ENCODE results near the gene AHCYL1.
A peak's percentile ranks its signal among the peaks of the same experiment; 100 is the strongest.

Gene AHCYL1

GRCh38 chr1:109959974-109960744, 24.4 kb upstream of the AHCYL1 start:
- Histone ChIP-seq H3K36me3 (ENCODE audit: insufficient read depth, insufficient read length, low read length) (no peaks in the 10 kb centered on the region), H3K27me3 (ENCODE audit: insufficient read depth, insufficient read length) (no peaks in the 10 kb centered on the region), H3K9ac (ENCODE audit: insufficient read length, low read depth) (no peak overlapping the region), H3K9me3 (ENCODE audit: insufficient read depth, low read length) (no peaks in the 10 kb centered on the region), H3K4me1 (ENCODE audit: insufficient read depth, insufficient read length) (peaks cover 7% of the 10 kb centered on the region), H3K4me3 (ENCODE audit: insufficient read length, low read depth) (no peak overlapping the region)
- TF ChIP-seq YY1 (IDR thresholded peaks at IDR 0.05; ENCODE audit: insufficient read depth, insufficient read length) (no peak), ZNF274 (IDR thresholded peaks at IDR 0.05; ENCODE audit: low read depth, low read length) (no peak), SUZ12 (IDR thresholded peaks at IDR 0.05; ENCODE audit: extremely low read depth, insufficient read depth, insufficient read length) (no peak)
- DNase-seq (ENCODE audit: low read depth, low spot score), result peak; percentile 71

GRCh38 chr1:109960745-109961094, 23.8 kb upstream of the AHCYL1 start:
- H3K36me3 ChIP-seq (ENCODE audit: insufficient read depth, insufficient read length, low read length), result no peaks in the 10 kb centered on the region
- no peak overlapping the region for H3K4me3 ChIP-seq (ENCODE audit: insufficient read length, low read depth)
- no peak overlapping the region for H3K9ac ChIP-seq (ENCODE audit: insufficient read length, low read depth)
- DNase-seq (ENCODE audit: low read depth, low spot score), result no peak
- no peak for TF ChIP-seq ZNF274 (IDR thresholded peaks at IDR 0.05; ENCODE audit: low read depth, low read length)
- peaks cover 1% of the 10 kb centered on the region; the same call in 1 of the 2 replicates for H3K9me3 ChIP-seq (ENCODE audit: insufficient read depth, low read length)
- H3K27me3 ChIP-seq (ENCODE audit: insufficient read depth, insufficient read length), result no peaks in the 10 kb centered on the region
- peaks cover 7% of the 10 kb centered on the region for H3K4me1 ChIP-seq (ENCODE audit: insufficient read depth, insufficient read length)

- no peak overlapping the region for H3K9ac ChIP-seq (ENCODE audit: insufficient read length, low read depth)
- DNase-seq (ENCODE audit: low read depth, low spot score), result no peak
- H3K36me3 ChIP-seq (ENCODE audit: insufficient read depth, insufficient read length, low read length), result no peaks in the 10 kb centered on the region
- no peaks in the 10 kb centered on the region for H3K27me3 ChIP-seq (ENCODE audit: insufficient read depth, insufficient read length)
- no peak for TF ChIP-seq SUZ12 (IDR thresholded peaks at IDR 0.05; ENCODE audit: extremely low read depth, insufficient read depth, insufficient read length)
- no peak for TF ChIP-seq ZNF274 (IDR thresholded peaks at IDR 0.05; ENCODE audit: low read depth, low read length)
- no peak for TF ChIP-seq YY1 (IDR thresholded peaks at IDR 0.05; ENCODE audit: insufficient read depth, insufficient read length)
- no peak overlapping the region for H3K4me3 ChIP-seq (ENCODE audit: insufficient read length, low read depth)
- peaks cover 4% of the 10 kb centered on the region for H3K4me1 ChIP-seq (ENCODE audit: insufficient read depth, insufficient read length)
- peaks cover 3% of the 10 kb centered on the region; the same call in 1 of the 2 replicates for H3K9me3 ChIP-seq (ENCODE audit: insufficient read depth, low read length)
Observed at GRCh38 chr1:109963864-109964263, 20.7 kb upstream of the AHCYL1 start.

- Histone ChIP-seq H3K36me3 (ENCODE audit: insufficient read depth, insufficient read length, low read length) (no peaks in the 10 kb centered on the region), H3K9me3 (ENCODE audit: insufficient read depth, low read length) (peaks cover 3% of the 10 kb centered on the region; the same call in 1 of the 2 replicates), H3K27me3 (ENCODE audit: insufficient read depth, insufficient read length) (no peaks in the 10 kb centered on the region), H3K9ac (ENCODE audit: insufficient read length, low read depth) (no peak overlapping the region), H3K4me1 (ENCODE audit: insufficient read depth, insufficient read length) (no peaks in the 10 kb centered on the region), H3K4me3 (ENCODE audit: insufficient read length, low read depth) (no peak overlapping the region)
- TF ChIP-seq YY1 (IDR thresholded peaks at IDR 0.05; ENCODE audit: insufficient read depth, insufficient read length), result no peak
- no peak for TF ChIP-seq SUZ12 (IDR thresholded peaks at IDR 0.05; ENCODE audit: extremely low read depth, insufficient read depth, insufficient read length)
- TF ChIP-seq ZNF274 (IDR thresholded peaks at IDR 0.05; ENCODE audit: low read depth, low read length), result no peak
- no peak for DNase-seq (ENCODE audit: low read depth, low spot score)
Observed at GRCh38 chr1:109969146-109969829, 15.3 kb upstream of the AHCYL1 start.

- no peaks in the 10 kb centered on the region for H3K36me3 ChIP-seq (ENCODE audit: insufficient read depth, insufficient read length, low read length)
- H3K27me3 ChIP-seq (ENCODE audit: insufficient read depth, insufficient read length), result no peaks in the 10 kb centered on the region
- no peak overlapping the region for H3K9ac ChIP-seq (ENCODE audit: insufficient read length, low read depth)
- H3K9me3 ChIP-seq (ENCODE audit: insufficient read depth, low read length), result peaks cover 3% of the 10 kb centered on the region; the same call in 1 of the 2 replicates
- H3K4me3 ChIP-seq (ENCODE audit: insufficient read length, low read depth), result no peak overlapping the region
- TF ChIP-seq YY1 (IDR thresholded peaks at IDR 0.05; ENCODE audit: insufficient read depth, insufficient read length) (no peak), ZNF274 (IDR thresholded peaks at IDR 0.05; ENCODE audit: low read depth, low read length) (no peak), SUZ12 (IDR thresholded peaks at IDR 0.05; ENCODE audit: extremely low read depth, insufficient read depth, insufficient read length) (no peak)
- H3K4me1 ChIP-seq (ENCODE audit: insufficient read depth, insufficient read length), result no peaks in the 10 kb centered on the region
- no peak for DNase-seq (ENCODE audit: low read depth, low spot score)
Observed at GRCh38 chr1:109969907-109970306, 14.7 kb upstream of the AHCYL1 start.

GRCh38 chr1:109971559-109971958, 13.0 kb upstream of the AHCYL1 start:
- no peaks in the 10 kb centered on the region for H3K27me3 ChIP-seq (ENCODE audit: insufficient read depth, insufficient read length)
- no peak overlapping the region for H3K9ac ChIP-seq (ENCODE audit: insufficient read length, low read depth)
- H3K36me3 ChIP-seq (ENCODE audit: insufficient read depth, insufficient read length, low read length), result no peaks in the 10 kb centered on the region
- no peak for DNase-seq (ENCODE audit: low read depth, low spot score)
- no peaks in the 10 kb centered on the region for H3K4me1 ChIP-seq (ENCODE audit: insufficient read depth, insufficient read length)
- TF ChIP-seq SUZ12 (IDR thresholded peaks at IDR 0.05; ENCODE audit: extremely low read depth, insufficient read depth, insufficient read length) (no peak), ZNF274 (IDR thresholded peaks at IDR 0.05; ENCODE audit: low read depth, low read length) (no peak), YY1 (IDR thresholded peaks at IDR 0.05; ENCODE audit: insufficient read depth, insufficient read length) (no peak)
- H3K4me3 ChIP-seq (ENCODE audit: insufficient read length, low read depth), result no peak overlapping the region
- no peaks in the 10 kb centered on the region for H3K9me3 ChIP-seq (ENCODE audit: insufficient read depth, low read length)

- no peak for TF ChIP-seq ZNF274 (IDR thresholded peaks at IDR 0.05; ENCODE audit: low read depth, low read length)
- TF ChIP-seq SUZ12 (IDR thresholded peaks at IDR 0.05; ENCODE audit: extremely low read depth, insufficient read depth, insufficient read length), result no peak
- TF ChIP-seq YY1 (IDR thresholded peaks at IDR 0.05; ENCODE audit: insufficient read depth, insufficient read length), result no peak
- Histone ChIP-seq H3K9ac (ENCODE audit: insufficient read length, low read depth) (no peak overlapping the region), H3K27me3 (ENCODE audit: insufficient read depth, insufficient read length) (no peaks in the 10 kb centered on the region), H3K4me3 (ENCODE audit: insufficient read length, low read depth) (no peak overlapping the region), H3K4me1 (ENCODE audit: insufficient read depth, insufficient read length) (no peaks in the 10 kb centered on the region), H3K36me3 (ENCODE audit: insufficient read depth, insufficient read length, low read length) (no peaks in the 10 kb centered on the region), H3K9me3 (ENCODE audit: insufficient read depth, low read length) (no peaks in the 10 kb centered on the region; the same call in 1 of the 2 replicates)
- DNase-seq (ENCODE audit: low read depth, low spot score), result no peak
Observed at GRCh38 chr1:109974191-109974590, 10.4 kb upstream of the AHCYL1 start.
